Neural cell (in vitro differentiated cells): ENCODE results near the gene UCK2. TPM values are rescaled to one million over a fixed set of nuclear protein-coding genes. Genes with fewer than 3 reads are reported as not detected.

Source experiments
- H2AFZ ChIP-seq: fragments of 200-600, 300-800 bp; sonication (generic), shearing (Covaris generic); 2 replicates; pipeline ENCODE4 v1.6.0; 2014; ENCODE audit warnings: low read depth, mild to moderate bottlenecking, antibody characterized with exemption, low read length, moderate library complexity
- H3F3A ChIP-seq: fragments of 200-600 bp; shearing (Covaris generic); 2 replicates; pipeline ENCODE4 v1.6.1; 2016; ENCODE audit warnings: mild to moderate bottlenecking, moderate library complexity, mixed read lengths, antibody characterized with exemption, low read length; ENCODE audit not compliant: insufficient read depth, poor library complexity, severe bottlenecking
- H3K27ac ChIP-seq: fragments of 200-600, 300-800 bp; sonication (generic), shearing (Covaris generic); 2 replicates; pipeline ENCODE4 v1.5.1; 2014; ENCODE audit warnings: mild to moderate bottlenecking, low read length, moderate library complexity
- H3K27me3 ChIP-seq: fragments of 300-800, 200-600 bp; sonication (generic), shearing (Covaris generic); 2 replicates; pipeline ENCODE4 v1.6.0; 2014; ENCODE audit warnings: mild to moderate bottlenecking, low read depth, low read length, moderate library complexity; ENCODE audit not compliant: insufficient read depth
- H3K36me3 ChIP-seq: fragments of 300-800, 200-600 bp; sonication (generic), shearing (Covaris generic); 2 replicates; pipeline ENCODE4 v1.5.1; 2014; ENCODE audit warnings: mild to moderate bottlenecking, antibody characterized with exemption, low read length, moderate library complexity; ENCODE audit not compliant: insufficient read depth
- H3K4me2 ChIP-seq: fragments of 300-800, 200-600 bp; sonication (generic), shearing (Covaris generic); 2 replicates; pipeline ENCODE4 v1.6.0; 2014; ENCODE audit warnings: mild to moderate bottlenecking, low read length
- H3K4me3 ChIP-seq: fragments of 300-800, 200-600 bp; sonication (generic), shearing (Covaris generic); 2 replicates; pipeline ENCODE4 v1.5.1; 2014; ENCODE audit warnings: mild to moderate bottlenecking, low read length, moderate library complexity
- H3K79me2 ChIP-seq: fragments of 200-600 bp; shearing (Covaris generic); replicated peaks from 2 replicates; pipeline ENCODE4 v1.6.0; 2014; ENCODE audit warnings: mild to moderate bottlenecking, low read length, moderate library complexity; ENCODE audit not compliant: insufficient read depth
- H3K9ac ChIP-seq: fragments of 300-800, 200-600 bp; sonication (generic), shearing (Covaris generic); 2 replicates; pipeline ENCODE4 v1.6.1; 2016; ENCODE audit warnings: mild to moderate bottlenecking, low read length, mixed read lengths
- H3K9me2 ChIP-seq: fragments of 200-600 bp; shearing (Covaris generic); 2 replicates; pipeline ENCODE4 v1.6.1; 2016; ENCODE audit warnings: mild to moderate bottlenecking, low read length, mixed read lengths; ENCODE audit not compliant: insufficient read depth
- H3K9me3 ChIP-seq: fragments of 200-600, 300-800 bp; sonication (generic), shearing (Covaris generic); 2 replicates; pipeline ENCODE4 v1.6.1; 2016; ENCODE audit warnings: mild to moderate bottlenecking, mixed run types, low read length, moderate library complexity, mixed read lengths
- H4K20me1 ChIP-seq: fragments of 200-600 bp; shearing (Covaris generic); 2 replicates; pipeline ENCODE4 v1.6.1; 2016; ENCODE audit warnings: mild to moderate bottlenecking, mixed run types; ENCODE audit not compliant: insufficient read depth
- EP300 ChIP-seq: fragments of 450-650 bp; conservative IDR thresholded peaks from 2 replicates; pipeline ENCODE4 v1.6.1; 2014; ENCODE audit warnings: antibody characterized with exemption, mild to moderate bottlenecking, moderate library complexity; ENCODE audit not compliant: poor library complexity, severe bottlenecking
- EZH2 ChIP-seq: fragments of 200-600, 300-800 bp; shearing (Covaris generic), sonication (generic); IDR thresholded peaks from 2 replicates; pipeline ENCODE4 v1.6.1; 2014; ENCODE audit warnings: antibody characterized with exemption, low read length, borderline replicate concordance, mild to moderate bottlenecking; ENCODE audit not compliant: insufficient read depth, poor library complexity, severe bottlenecking
- MXI1 ChIP-seq: fragments of 450-650 bp; conservative IDR thresholded peaks from 2 replicates; pipeline ENCODE4 v1.6.1; 2014; ENCODE audit warnings: antibody characterized with exemption, mild to moderate bottlenecking; ENCODE audit not compliant: poor library complexity, severe bottlenecking
- POLR2AphosphoS5 ChIP-seq: IDR thresholded peaks from 2 replicates; pipeline ENCODE4 v1.6.1; 2012
- RAD21 ChIP-seq: fragments of 450-650 bp; conservative IDR thresholded peaks from 2 replicates; pipeline ENCODE4 v1.6.1; 2014; ENCODE audit warnings: antibody characterized with exemption, mild to moderate bottlenecking, moderate library complexity
- SMC3 ChIP-seq: fragments of 450-650 bp; conservative IDR thresholded peaks from 2 replicates; pipeline ENCODE4 v1.6.1; 2014; ENCODE audit warnings: antibody characterized with exemption, mild to moderate bottlenecking, moderate library complexity; ENCODE audit not compliant: poor library complexity
- TAF1 ChIP-seq: IDR thresholded peaks from 2 replicates; pipeline ENCODE4 v1.6.1; 2012; ENCODE audit warnings: low read depth
- polyA plus RNA-seq: library from polyadenylated mRNA; depleted of rRNA; stranded (reverse); fragments of >200 nt; gene quantifications from 2 replicates; pipeline ENCODE4 v1.2.3, GENCODE V29; 2014
- TF ChIP-seq, protein P1 (sequence below): fragments of 450-650 bp; IDR thresholded peaks from 2 replicates; pipeline ENCODE4 v1.5.1; 2014; ENCODE audit warnings: antibody characterized with exemption, mild to moderate bottlenecking, moderate library complexity; ENCODE audit not compliant: poor library complexity, severe bottlenecking
- TF ChIP-seq, protein P2 (sequence below): IDR thresholded peaks from 2 replicates; pipeline ENCODE4 v1.6.1; 2012; ENCODE audit warnings: borderline replicate concordance

Gene UCK2
- polyA plus RNA-seq, 1 donor from 2014 or later, result 36.0 TPM

DNA sequence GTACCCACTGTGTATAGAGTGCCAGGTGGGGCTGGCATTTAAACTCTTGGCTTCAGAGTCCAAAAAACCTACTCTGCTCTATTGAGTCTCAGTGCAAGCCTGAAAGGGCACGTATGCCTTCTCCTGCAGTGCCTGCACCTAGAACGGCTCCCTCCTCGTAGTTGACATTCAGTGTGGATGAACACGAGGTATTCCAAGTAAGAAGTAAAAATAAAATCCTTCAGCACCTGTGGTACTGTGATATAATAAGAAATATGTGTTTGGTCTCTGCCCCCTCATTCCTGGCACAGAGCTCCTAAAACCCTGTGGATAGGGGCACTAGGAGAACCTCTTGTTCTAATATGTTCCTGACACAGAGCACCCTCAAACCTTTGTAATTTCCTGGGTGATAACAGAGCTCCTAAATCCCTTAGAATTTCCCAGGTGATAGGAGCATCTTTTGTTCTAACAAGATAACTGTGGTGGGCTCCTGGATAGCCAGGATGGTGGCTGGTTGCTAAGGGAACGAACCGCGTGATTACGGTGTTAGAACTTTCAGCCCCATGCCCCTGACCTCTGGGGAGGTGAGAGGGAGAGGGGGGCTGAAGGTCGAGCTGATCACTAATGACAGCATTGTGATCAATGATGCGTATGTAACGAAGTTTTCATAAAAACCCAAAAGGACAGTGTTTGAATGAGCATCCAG is 16.8 kb downstream of the UCK2 start:
- no peaks in the 10 kb centered on the region for H3K27me3 ChIP-seq
- no peak overlapping the region for H3K9ac ChIP-seq
- no peaks in the 10 kb centered on the region for H4K20me1 ChIP-seq
- H3K36me3 ChIP-seq, result no peaks in the 10 kb centered on the region
- TF ChIP-seq, protein P1, sequence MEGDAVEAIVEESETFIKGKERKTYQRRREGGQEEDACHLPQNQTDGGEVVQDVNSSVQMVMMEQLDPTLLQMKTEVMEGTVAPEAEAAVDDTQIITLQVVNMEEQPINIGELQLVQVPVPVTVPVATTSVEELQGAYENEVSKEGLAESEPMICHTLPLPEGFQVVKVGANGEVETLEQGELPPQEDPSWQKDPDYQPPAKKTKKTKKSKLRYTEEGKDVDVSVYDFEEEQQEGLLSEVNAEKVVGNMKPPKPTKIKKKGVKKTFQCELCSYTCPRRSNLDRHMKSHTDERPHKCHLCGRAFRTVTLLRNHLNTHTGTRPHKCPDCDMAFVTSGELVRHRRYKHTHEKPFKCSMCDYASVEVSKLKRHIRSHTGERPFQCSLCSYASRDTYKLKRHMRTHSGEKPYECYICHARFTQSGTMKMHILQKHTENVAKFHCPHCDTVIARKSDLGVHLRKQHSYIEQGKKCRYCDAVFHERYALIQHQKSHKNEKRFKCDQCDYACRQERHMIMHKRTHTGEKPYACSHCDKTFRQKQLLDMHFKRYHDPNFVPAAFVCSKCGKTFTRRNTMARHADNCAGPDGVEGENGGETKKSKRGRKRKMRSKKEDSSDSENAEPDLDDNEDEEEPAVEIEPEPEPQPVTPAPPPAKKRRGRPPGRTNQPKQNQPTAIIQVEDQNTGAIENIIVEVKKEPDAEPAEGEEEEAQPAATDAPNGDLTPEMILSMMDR, result no peak
- TF ChIP-seq EZH2, result no peak
- no peak for TF ChIP-seq EP300
- TF ChIP-seq MXI1, result no peak
- TF ChIP-seq TAF1, result no peak
- no peak for TF ChIP-seq POLR2AphosphoS5
- no peak for TF ChIP-seq RAD21
- TF ChIP-seq SMC3, result no peak
- TF ChIP-seq, protein P2, sequence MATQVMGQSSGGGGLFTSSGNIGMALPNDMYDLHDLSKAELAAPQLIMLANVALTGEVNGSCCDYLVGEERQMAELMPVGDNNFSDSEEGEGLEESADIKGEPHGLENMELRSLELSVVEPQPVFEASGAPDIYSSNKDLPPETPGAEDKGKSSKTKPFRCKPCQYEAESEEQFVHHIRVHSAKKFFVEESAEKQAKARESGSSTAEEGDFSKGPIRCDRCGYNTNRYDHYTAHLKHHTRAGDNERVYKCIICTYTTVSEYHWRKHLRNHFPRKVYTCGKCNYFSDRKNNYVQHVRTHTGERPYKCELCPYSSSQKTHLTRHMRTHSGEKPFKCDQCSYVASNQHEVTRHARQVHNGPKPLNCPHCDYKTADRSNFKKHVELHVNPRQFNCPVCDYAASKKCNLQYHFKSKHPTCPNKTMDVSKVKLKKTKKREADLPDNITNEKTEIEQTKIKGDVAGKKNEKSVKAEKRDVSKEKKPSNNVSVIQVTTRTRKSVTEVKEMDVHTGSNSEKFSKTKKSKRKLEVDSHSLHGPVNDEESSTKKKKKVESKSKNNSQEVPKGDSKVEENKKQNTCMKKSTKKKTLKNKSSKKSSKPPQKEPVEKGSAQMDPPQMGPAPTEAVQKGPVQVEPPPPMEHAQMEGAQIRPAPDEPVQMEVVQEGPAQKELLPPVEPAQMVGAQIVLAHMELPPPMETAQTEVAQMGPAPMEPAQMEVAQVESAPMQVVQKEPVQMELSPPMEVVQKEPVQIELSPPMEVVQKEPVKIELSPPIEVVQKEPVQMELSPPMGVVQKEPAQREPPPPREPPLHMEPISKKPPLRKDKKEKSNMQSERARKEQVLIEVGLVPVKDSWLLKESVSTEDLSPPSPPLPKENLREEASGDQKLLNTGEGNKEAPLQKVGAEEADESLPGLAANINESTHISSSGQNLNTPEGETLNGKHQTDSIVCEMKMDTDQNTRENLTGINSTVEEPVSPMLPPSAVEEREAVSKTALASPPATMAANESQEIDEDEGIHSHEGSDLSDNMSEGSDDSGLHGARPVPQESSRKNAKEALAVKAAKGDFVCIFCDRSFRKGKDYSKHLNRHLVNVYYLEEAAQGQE, result no peak
- no peak overlapping the region for H3K4me2 ChIP-seq
- H2AFZ ChIP-seq, result no peak overlapping the region
- no peaks in the 10 kb centered on the region for H3K9me3 ChIP-seq
- H3K79me2 ChIP-seq, result peaks cover 66% of the 10 kb centered on the region
- no peak overlapping the region for H3K27ac ChIP-seq
- H3K9me2 ChIP-seq, result no peaks in the 10 kb centered on the region
- H3F3A ChIP-seq, result no peaks in the 10 kb centered on the region
- H3K4me3 ChIP-seq, result no peak overlapping the region

DNA sequence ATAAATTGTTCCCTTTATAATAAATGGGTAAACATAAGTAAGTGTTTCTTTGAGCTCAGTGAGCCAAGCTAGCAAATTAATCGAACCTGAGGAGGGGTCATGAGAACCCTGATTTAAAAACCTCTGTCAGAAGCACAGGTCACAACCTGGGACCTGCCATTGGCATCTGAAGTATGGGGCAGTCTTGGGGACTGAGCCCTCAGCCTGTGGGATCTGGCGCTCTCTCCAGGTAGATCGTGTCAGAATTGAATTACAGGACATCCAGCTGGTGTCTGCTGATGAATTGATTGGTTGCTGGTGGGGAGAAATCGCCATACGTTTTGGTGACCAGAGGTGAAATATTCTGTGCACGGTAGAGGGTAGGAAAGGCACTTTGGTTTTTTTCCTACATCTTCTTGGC is 17.5 kb downstream of the UCK2 start:
- Histone ChIP-seq H3F3A (no peaks in the 10 kb centered on the region), H3K4me2 (no peak overlapping the region), H3K79me2 (peaks cover 62% of the 10 kb centered on the region), H3K4me3 (no peak overlapping the region), H3K27ac (no peak overlapping the region), H3K9ac (no peak overlapping the region), H3K36me3 (no peaks in the 10 kb centered on the region), H3K9me2 (no peaks in the 10 kb centered on the region), H3K9me3 (no peaks in the 10 kb centered on the region), H4K20me1 (no peaks in the 10 kb centered on the region), H2AFZ (no peak overlapping the region), H3K27me3 (no peaks in the 10 kb centered on the region)
- TF ChIP-seq RAD21, result no peak
- no peak for TF ChIP-seq SMC3
- no peak for TF ChIP-seq EZH2
- TF ChIP-seq, protein P2, result no peak
- TF ChIP-seq POLR2AphosphoS5, result no peak
- no peak for TF ChIP-seq EP300
- TF ChIP-seq, protein P1, result no peak
- no peak for TF ChIP-seq TAF1
- TF ChIP-seq MXI1, result no peak
